NB4 (cell line): ENCODE results near the gene ADPRS.

Experiments used
- CTCF ChIP-seq: IDR thresholded peaks from one replicate; pipeline ENCODE4 v1.5.1; 2012; ENCODE audit warnings: low read depth, low read length
- MAX ChIP-seq: IDR thresholded peaks from 2 replicates; pipeline ENCODE4 v1.6.1; 2011; ENCODE audit warnings: low read depth, low read length
- POLR2A ChIP-seq: IDR thresholded peaks from 2 replicates; pipeline ENCODE4 v1.6.1; 2011; ENCODE audit warnings: mild to moderate bottlenecking; ENCODE audit not compliant: insufficient read length; ENCODE audit errors: extremely low read depth

- TF ChIP-seq POLR2A (no peak), CTCF (no peak), MAX (no peak)
Measured at GRCh38 chr1:36124404-36125128, 35.9 kb downstream of the ADPRS start.
